A549 (cell line): Measurements from ENCODE around the gene C5AR2.

Experiments used
- BHLHE40 ChIP-seq: IDR thresholded peaks from 2 replicates; pipeline ENCODE4 v1.6.1; 2012; ENCODE audit warnings: low read depth, low read length, inconsistent platforms
- HOXB13 ChIP-seq: fragments of 250-450 bp; sonication (Bioruptor Pico); IDR thresholded peaks from 2 replicates; pipeline ENCODE4 v1.5.0; 2020; ENCODE audit warnings: low read depth, mild to moderate bottlenecking, moderate library complexity
- JUNB ChIP-seq: fragments of >200 bp; sonication (Bioruptor Twin); formaldehyde crosslinking; IDR thresholded peaks from 2 replicates; pipeline ENCODE4 v1.6.1; 2016

- TF ChIP-seq JUNB (no peak), HOXB13 (CRISPR knock-in tag) (no peak), BHLHE40 (no peak)
These were observed 22.9 kb upstream of the C5AR2 start for GRCh38 chr19:47309038-47309437.
